Adrenal gland (tissue), 5 donors: ENCODE data around the gene TNFRSF25.

Experiments
- CTCF ChIP-seq, 6 experiments: fragments of 450-650 bp in 4 of 6; fragments of 200-600 bp in 2 of 6; sonication (generic) in 1 of 6; IDR thresholded peaks; 1 replicate in 5 of 6; 2 replicates in 1 of 6; pipeline versions ENCODE4 v1.5.1 to v1.8.0; 2016 to 2021; ENCODE audit warnings: antibody characterized with exemption in 6 of 6, mild to moderate bottlenecking in 2 of 6, moderate library complexity in 1 of 6
- POLR2A ChIP-seq, 2 donors: fragments of 450-650 bp; IDR thresholded peaks; one replicate each; pipeline ENCODE4 v1.6.1; 2017; ENCODE audit warnings: antibody characterized with exemption in 2 of 2, mild to moderate bottlenecking in 2 of 2, moderate library complexity in 1 of 2
- donor health status: DM: no; HTN: no; CAD: no.

GRCh38 chr1:6483017-6483760 lies 17.2 kb upstream of the TNFRSF25 start:
- TF ChIP-seq CTCF (IDR thresholded peaks at IDR 0.05), result no peak
- TF ChIP-seq POLR2A (IDR thresholded peaks at IDR 0.05), result no peak
